Stimulated activated CD8-positive, alpha-beta memory T cell treated with anti-CD3 and anti-CD28 coated beads, Interleukin-4, amount 100 ng/mL, for 4 hours (primary cell): ENCODE results near the gene CST4.
"Not testable (repeated sequence)": the region's sequence is repeated elsewhere in the genome, so short reads cannot be mapped to it uniquely, and the experiment has no call there.

ENCODE experiments used
- DNase-seq, 2 donors: peaks; one replicate each; pipeline ENCODE4 v3.0.0-alpha.2; 2020; ENCODE audit warnings: low read depth in 2 of 2, low spot score in 1 of 2

CST4 gene, protein sequence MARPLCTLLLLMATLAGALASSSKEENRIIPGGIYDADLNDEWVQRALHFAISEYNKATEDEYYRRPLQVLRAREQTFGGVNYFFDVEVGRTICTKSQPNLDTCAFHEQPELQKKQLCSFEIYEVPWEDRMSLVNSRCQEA

GRCh38 chr20:23688684-23689398, at the start of gene CST4:
Gene CST4 (minus strand): TSS chr20:23689038. CDS start chr20:23688969, 69 bp downstream.
- DNase-seq: not testable (repeated sequence)

- DNase-seq: not testable (repeated sequence)
Observed at GRCh38 chr20:23735391-23735790, 46.6 kb upstream of the CST4 start.

DNA sequence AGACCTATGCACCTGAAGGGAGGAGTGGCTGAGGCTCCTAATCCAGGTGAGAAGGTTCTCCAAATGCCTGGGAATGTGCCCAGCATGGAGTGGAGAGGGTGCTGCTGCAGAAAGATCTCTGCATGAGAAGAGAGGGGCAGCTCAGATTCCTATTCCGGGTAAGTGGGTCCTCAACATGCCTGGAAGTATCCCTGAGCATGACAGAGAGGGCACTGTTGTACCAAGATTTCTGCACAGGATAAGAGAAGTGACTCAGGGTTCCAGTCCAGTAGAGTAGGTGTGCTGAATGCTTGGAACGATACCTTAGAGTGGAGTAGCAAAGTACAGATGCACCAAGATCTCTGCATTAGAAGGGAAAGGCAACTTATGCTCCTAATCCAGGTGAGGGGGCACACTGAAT, 46.1 kb upstream of the CST4 start:
- not testable (repeated sequence) for DNase-seq

- not testable (repeated sequence) for DNase-seq
Observed at GRCh38 chr20:23734440-23734839, 45.6 kb upstream of the CST4 start.

DNA sequence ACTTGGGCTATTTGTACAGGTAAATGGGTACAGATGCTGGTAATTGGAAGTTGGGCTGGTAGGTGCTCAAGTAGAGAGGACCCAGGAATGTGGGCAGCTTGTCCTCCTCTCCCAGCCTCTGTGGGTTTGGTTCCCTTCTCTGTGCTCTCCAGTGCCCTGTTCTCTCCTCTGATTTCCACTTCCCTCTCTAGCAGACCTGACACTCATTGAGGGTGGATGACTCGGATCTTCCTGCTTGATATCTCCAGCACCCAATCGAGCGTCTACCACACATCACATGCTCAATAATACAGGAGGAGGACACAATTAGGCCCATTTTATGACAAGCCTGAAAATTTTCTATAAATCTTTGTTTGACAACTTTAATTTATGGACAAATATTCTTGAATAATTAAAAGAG, 38.2 kb upstream of the CST4 start:
- no peak for DNase-seq

- DNase-seq: no peak
Observed at GRCh38 chr20:23725102-23725501, 36.3 kb upstream of the CST4 start.

DNA sequence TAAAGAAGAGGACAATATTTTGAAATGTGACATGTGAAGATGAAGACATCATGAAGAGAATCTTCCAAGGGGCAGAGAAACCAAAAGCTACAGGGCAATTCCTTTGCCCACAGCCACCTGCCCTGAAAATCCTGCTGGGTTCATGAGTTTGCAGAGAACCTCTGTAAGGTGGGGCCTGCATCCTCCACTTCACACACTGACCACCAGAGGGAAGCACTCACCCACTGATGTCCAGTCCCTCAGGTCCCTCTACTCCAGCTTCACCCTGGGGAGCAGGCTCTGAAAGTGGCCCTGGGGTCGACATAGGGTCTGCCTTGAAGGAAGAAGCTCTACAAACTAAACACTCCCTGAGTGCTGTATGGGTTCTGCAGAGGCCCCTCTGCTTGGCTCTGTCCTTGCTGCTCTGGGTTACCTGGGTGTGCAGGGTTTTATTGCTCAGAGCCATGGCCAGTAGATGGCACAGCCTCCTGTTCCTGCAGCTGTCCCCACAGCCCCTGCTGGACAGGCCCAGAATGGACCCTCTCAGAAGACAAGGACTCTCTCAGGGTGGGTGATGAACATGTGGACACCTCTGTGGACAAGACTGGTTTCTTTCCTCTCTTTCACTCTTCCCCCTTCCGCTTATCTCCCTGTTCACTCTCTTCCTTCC, 34.9 kb upstream of the CST4 start:
- DNase-seq: not testable (repeated sequence)

DNA sequence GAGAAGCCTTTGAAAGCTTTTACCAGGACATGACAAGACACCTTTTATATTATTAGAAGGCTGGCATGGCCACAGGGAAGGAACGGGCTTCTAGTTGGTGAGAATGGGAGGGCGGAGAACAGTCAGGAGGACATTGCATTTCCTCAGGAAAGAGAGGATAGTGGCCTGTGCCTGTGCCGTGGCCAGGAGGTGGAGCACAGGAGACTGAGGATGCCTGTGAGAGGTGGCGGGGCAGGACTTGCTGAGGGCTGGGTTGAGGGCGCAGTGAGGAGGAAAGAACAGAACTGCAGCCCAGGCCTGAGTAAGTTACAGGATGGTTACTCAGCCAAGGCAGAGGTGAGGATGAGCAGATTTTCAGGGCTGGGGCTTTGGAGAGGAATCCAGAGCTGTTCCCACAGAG, 34.0 kb upstream of the CST4 start:
- DNase-seq: not testable (repeated sequence)

GRCh38 chr20:23721962-23722361, 33.1 kb upstream of the CST4 start:
- no peak for DNase-seq

DNA sequence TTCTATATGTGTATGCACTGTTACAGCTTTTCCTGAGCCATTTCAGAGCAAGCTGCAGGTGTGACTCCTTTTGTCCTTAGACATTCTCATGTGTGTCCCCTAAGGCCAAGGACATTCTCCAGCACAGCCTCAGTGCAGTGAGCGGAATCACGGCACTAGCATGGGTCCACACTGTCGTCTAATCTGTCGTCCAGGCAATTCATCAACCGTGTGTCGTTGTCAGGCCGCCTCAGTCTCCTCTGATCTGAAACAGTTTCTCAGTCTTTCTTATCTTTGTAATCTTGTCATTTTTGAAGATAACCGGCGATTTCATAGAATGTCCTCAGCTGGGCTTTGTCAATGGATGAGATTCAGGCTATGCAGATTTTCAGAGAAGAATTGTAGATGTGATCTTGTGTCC, 30.5 kb upstream of the CST4 start:
- DNase-seq: not testable (repeated sequence)

GRCh38 chr20:23711778-23712177, 22.9 kb upstream of the CST4 start:
- DNase-seq: not testable (repeated sequence)

GRCh38 chr20:23710771-23711170, 21.9 kb upstream of the CST4 start:
- no peak for DNase-seq

- DNase-seq: no peak
Observed at GRCh38 chr20:23705895-23706294, 17.1 kb upstream of the CST4 start.

DNA sequence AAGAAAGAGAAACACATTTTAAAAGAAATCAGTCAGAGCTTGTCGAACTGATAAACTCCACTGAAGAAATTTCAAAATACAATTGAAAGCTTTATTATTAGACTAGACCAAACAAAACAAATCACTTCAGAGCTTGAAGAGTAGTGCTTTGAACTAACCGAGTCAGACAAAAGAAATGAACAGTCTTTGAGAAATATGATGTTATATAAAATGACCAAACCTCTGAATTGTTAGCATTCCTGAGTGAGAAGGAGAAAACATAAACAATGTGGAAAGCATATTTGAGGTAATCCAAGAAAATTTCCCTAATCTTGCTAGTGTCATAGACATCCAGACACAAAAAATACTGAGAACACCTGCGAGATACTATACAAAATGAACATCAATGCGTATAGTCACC, 13.2 kb upstream of the CST4 start:
- DNase-seq: no peak

GRCh38 chr20:23700931-23701330, 12.1 kb upstream of the CST4 start:
- no peak for DNase-seq

GRCh38 chr20:23697947-23698346, 9.1 kb upstream of the CST4 start:
- DNase-seq: no peak

DNA sequence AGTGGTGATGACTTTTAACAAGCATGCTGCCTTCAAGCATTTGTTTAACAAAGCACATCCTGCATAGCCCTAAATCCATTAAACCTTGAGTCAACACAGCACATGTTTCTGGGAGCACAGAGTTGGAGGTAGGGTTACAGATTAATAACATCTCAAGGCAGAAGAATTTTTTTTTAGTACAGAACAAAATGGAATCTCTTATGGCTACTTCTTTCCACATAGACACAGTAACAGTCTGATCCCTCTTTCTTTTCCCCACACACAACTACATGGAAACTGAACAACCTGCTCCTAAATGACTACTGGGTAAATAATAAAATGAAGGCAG, 6.2 kb upstream of the CST4 start:
- DNase-seq: not testable (repeated sequence)

GRCh38 chr20:23694178-23695067, 5.6 kb upstream of the CST4 start:
- not testable (repeated sequence) for DNase-seq

GRCh38 chr20:23692725-23693619, 4.1 kb upstream of the CST4 start:
- DNase-seq: not testable (repeated sequence)

- DNase-seq: no peak
Observed at GRCh38 chr20:23691675-23692074, 2.8 kb upstream of the CST4 start.

GRCh38 chr20:23690581-23690980, 1.7 kb upstream of the CST4 start:
- DNase-seq: no peak
